ENCODE results near the gene ZRANB1. TPM values are rescaled to one million over a fixed set of nuclear protein-coding genes. Genes with fewer than 3 reads are reported as not detected.

Gene ZRANB1
- total RNA-seq, 2 experiments from 2014 or later: 10.1 to 11.1 TPM

- ChIA-PET POLR2A (no interaction called here), CTCF (interaction anchor here (0.5 to 1.3 kb wide), 2 partner anchors 18 to 82 kb away, joined by 3 to 4 read pairs; no protein-coding TSS in a partner anchor)
- Mint-ChIP-seq H3K36me3 (ENCODE audit: low read depth) (peaks cover 5% of the 10 kb centered on the region), H3K27ac (no peak overlapping the region), H3K9me3 (no peaks in the 10 kb centered on the region), H3K27me3 (no peaks in the 10 kb centered on the region), H3K4me3 (no peak overlapping the region), H3K4me1 (no peaks in the 10 kb centered on the region)
- no peak for DNase-seq
Observed at GRCh38 chr10:124993736-124994451, 52.0 kb downstream of the ZRANB1 start.

- ChIA-PET POLR2A (no interaction called here), CTCF (no interaction called here)
- no peak overlapping the region for H3K4me3 Mint-ChIP-seq
- H3K36me3 Mint-ChIP-seq (ENCODE audit: low read depth): peaks cover 2% of the 10 kb centered on the region
- H3K9me3 Mint-ChIP-seq: no peaks in the 10 kb centered on the region
- H3K27me3 Mint-ChIP-seq: no peaks in the 10 kb centered on the region
- H3K27ac Mint-ChIP-seq: no peak overlapping the region
- H3K4me1 Mint-ChIP-seq: no peaks in the 10 kb centered on the region
- no peak for DNase-seq
Observed at GRCh38 chr10:124994573-124995473, 52.9 kb downstream of the ZRANB1 start.

- Mint-ChIP-seq H3K4me3 (no peak overlapping the region), H3K27ac (no peak overlapping the region), H3K9me3 (no peaks in the 10 kb centered on the region), H3K27me3 (no peaks in the 10 kb centered on the region), H3K36me3 (ENCODE audit: low read depth) (peaks cover 2% of the 10 kb centered on the region), H3K4me1 (no peaks in the 10 kb centered on the region)
- CTCF ChIA-PET: no interaction called here
- no peak for DNase-seq
- POLR2A ChIA-PET: no interaction called here
Observed at GRCh38 chr10:124995605-124996004, 53.7 kb downstream of the ZRANB1 start.

DNA sequence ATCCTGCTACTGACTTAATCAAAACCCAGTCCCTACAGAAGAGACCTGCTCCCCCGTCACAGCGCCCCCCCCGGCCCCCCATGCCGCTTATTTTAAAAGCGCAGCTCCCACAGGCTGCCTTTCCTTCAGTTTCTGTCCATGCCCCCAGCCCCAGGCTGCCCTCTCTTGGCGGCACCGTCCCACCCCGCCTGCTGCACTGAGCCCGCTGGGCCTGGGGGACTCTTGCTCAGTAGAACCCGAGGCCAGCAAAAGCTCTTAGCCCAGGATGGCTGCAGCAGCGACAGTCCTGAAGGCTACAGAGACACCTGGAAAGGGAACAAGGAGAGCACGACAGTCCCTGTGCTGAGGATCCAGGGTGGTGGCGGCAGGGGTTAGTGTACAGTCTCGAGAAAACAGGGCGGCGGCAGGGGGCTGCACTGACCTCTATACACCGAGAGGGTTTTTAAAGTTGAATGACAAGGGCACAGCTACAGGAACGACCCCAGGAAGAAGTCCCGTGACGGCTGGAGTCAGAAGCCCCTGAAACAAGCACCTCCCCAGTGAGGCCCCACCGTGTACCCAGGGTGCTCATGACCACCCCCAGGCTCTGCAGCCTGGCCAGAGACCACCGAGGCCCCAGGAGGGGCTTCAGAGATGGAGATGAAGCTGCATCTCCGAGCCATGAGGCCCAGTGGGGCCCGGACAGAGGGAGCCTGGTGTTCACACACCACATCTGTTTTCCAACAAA is 54.4 kb downstream of the ZRANB1 start:
- H3K9me3 Mint-ChIP-seq: no peaks in the 10 kb centered on the region
- no peak overlapping the region for H3K27ac Mint-ChIP-seq
- ChIA-PET POLR2A (no interaction called here), CTCF (no interaction called here)
- no peak overlapping the region for H3K4me3 Mint-ChIP-seq
- no peaks in the 10 kb centered on the region for H3K27me3 Mint-ChIP-seq
- H3K4me1 Mint-ChIP-seq: no peaks in the 10 kb centered on the region
- no peak for DNase-seq
- H3K36me3 Mint-ChIP-seq (ENCODE audit: low read depth): no peaks in the 10 kb centered on the region

DNA sequence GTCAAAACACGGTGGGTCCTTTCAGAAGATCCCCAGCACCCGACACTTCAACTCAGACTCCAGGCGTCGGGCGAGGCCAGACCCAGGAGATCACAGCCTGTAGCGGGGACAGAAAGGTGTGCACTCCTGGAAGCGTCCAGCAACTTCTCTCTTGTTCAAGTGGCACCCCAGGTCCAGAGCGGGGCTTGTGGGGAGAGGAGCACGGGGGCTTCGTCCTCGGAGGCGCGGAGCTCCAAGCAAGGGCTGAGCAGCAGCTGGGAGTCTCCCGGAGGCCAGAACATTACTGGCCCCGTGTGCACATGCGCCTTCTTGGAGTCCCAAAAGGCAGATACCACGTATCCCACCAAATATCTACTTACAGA is 54.9 kb downstream of the ZRANB1 start:
- no peak overlapping the region for H3K27ac Mint-ChIP-seq
- CTCF ChIA-PET: no interaction called here

DNA sequence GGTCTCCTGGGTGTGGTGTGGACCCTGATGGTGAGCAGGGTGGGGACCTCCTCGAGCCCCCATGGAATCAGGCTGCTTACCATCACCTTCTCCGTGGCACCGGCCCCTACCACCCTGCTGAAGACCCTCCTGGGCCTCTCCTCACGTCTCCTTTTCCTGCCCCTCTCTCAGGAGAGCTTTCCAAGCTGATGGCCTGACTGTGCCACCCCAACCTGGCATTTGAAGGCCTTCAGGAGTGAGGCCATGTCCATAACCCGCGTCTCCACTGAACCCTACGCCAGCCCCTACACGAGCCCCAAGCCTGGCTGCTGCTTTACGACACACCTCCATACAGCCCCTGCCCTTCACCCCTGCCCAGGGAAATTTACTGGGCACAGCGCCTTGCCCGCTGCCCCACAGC is 55.4 kb downstream of the ZRANB1 start:
- Mint-ChIP-seq H3K4me3 (no peak overlapping the region), H3K27ac (no peak overlapping the region), H3K27me3 (no peaks in the 10 kb centered on the region), H3K4me1 (no peaks in the 10 kb centered on the region), H3K36me3 (ENCODE audit: low read depth) (no peaks in the 10 kb centered on the region), H3K9me3 (no peaks in the 10 kb centered on the region)
- no peak for DNase-seq
- POLR2A ChIA-PET: no interaction called here
- CTCF ChIA-PET: no interaction called here

More for the DNA sequence above, 54.9 kb downstream of the ZRANB1 start:
- Mint-ChIP-seq H3K4me3 (no peak overlapping the region), H3K27me3 (no peaks in the 10 kb centered on the region), H3K36me3 (ENCODE audit: low read depth) (no peaks in the 10 kb centered on the region), H3K9me3 (no peaks in the 10 kb centered on the region), H3K4me1 (no peaks in the 10 kb centered on the region)
- POLR2A ChIA-PET: no interaction called here
- no peak for DNase-seq

DNA sequence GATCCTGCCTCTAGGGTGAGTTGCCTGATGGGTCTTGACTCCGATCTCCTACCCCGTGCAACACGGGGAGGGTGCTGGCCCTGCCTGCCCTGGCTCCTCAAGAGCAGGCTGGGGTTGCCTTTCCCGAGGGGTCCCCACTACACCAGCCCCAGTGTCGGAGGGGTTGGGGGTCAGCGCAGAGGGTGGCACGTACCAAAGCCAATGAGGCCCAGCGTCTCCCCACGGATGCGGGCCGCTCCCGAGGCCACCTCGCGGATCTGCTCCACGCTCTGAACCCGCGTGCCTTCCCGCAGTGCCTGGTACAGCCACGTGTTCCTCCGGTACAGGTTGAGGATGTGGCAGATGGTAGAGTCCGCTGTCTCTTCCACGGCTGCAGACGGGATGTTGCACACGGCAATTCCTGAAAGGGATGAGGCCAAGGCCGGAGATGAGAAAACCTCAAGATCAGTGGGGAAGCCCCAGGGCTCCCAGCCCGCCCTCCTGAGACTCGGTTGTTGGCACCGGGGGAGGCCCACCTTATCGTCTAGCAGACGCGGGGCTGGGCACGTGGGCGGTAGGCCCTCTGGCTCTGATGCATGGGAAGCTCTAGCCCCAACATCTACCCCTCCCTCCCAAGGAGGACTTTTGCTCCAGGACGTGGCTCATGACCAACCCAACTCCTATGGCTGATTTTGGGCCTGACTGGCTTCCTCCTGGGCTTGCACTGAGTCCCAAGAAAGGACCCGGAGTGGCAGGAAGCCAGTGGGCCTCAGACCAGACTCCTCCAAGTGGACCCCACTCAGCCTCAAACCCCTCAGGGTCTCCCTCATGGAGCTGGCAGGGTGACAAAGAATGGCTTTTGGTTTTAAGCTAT is 56.1 kb downstream of the ZRANB1 start:
- Mint-ChIP-seq H3K27me3 (no peaks in the 10 kb centered on the region), H3K4me1 (no peaks in the 10 kb centered on the region), H3K9me3 (no peaks in the 10 kb centered on the region), H3K36me3 (ENCODE audit: low read depth) (no peaks in the 10 kb centered on the region), H3K27ac (no peak overlapping the region), H3K4me3 (no peak overlapping the region)
- CTCF ChIA-PET: no interaction called here
- POLR2A ChIA-PET: no interaction called here
- no peak for DNase-seq

- Mint-ChIP-seq H3K27ac (no peak overlapping the region), H3K9me3 (no peaks in the 10 kb centered on the region), H3K4me3 (no peak overlapping the region), H3K4me1 (no peaks in the 10 kb centered on the region), H3K27me3 (no peaks in the 10 kb centered on the region), H3K36me3 (ENCODE audit: low read depth) (no peaks in the 10 kb centered on the region)
- DNase-seq: no peak
- ChIA-PET POLR2A (no interaction called here), CTCF (no interaction called here)
Observed at GRCh38 chr10:124998624-124999291, 56.8 kb downstream of the ZRANB1 start.

DNA sequence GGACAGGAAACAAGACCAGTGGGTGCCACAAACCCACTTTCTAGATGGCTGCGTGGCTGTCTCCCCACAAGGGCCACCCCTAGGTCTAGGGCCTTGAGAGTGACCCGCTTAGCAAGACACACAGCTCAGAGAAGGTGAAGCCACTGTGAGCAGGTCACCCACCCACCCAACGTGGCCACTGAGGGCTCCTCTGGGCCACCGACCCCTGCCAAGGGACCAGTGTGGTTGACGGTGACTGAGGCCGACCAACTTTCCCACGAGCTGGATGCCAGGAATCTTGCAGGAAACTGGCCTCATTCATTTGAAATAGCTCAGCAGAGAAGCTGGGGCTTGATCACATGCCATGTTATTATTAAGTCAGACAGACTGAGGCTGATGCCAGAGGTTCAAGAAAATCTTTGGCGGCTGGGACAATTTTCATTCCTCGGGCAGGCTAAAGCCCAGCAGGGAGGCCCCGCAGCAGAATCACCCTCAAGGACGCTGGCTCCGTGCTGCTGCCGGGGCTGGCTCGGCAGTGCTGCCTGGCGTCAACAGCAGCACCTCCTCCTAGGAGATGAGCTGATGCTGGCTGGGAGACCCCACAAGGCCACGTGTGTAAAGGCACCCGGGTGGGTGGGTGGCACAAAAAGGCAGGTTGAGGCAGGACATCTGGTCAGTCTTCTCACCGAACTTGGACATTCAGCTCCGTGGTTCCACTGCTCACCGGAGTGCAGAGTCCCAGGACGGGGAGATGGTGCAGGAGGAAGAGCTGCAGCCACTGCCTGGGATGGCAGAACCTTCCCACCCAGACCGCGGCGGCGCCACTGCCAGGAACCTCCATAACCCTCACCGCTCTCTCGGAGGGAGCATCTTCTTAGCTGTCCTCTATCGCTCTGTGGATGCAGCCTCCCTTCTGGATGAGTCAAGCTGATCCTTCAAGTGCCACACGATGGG is 57.8 kb downstream of the ZRANB1 start:
- CTCF ChIA-PET: interaction anchor here (1.2 kb wide), 1 partner anchor 9 kb away, joined by 3 read pairs; no protein-coding TSS in a partner anchor
- Mint-ChIP-seq H3K27me3 (no peaks in the 10 kb centered on the region), H3K27ac (no peak overlapping the region), H3K4me1 (no peaks in the 10 kb centered on the region), H3K4me3 (no peak overlapping the region), H3K9me3 (no peaks in the 10 kb centered on the region), H3K36me3 (ENCODE audit: low read depth) (no peaks in the 10 kb centered on the region)
- DNase-seq: no peak
- POLR2A ChIA-PET: no interaction called here

DNA sequence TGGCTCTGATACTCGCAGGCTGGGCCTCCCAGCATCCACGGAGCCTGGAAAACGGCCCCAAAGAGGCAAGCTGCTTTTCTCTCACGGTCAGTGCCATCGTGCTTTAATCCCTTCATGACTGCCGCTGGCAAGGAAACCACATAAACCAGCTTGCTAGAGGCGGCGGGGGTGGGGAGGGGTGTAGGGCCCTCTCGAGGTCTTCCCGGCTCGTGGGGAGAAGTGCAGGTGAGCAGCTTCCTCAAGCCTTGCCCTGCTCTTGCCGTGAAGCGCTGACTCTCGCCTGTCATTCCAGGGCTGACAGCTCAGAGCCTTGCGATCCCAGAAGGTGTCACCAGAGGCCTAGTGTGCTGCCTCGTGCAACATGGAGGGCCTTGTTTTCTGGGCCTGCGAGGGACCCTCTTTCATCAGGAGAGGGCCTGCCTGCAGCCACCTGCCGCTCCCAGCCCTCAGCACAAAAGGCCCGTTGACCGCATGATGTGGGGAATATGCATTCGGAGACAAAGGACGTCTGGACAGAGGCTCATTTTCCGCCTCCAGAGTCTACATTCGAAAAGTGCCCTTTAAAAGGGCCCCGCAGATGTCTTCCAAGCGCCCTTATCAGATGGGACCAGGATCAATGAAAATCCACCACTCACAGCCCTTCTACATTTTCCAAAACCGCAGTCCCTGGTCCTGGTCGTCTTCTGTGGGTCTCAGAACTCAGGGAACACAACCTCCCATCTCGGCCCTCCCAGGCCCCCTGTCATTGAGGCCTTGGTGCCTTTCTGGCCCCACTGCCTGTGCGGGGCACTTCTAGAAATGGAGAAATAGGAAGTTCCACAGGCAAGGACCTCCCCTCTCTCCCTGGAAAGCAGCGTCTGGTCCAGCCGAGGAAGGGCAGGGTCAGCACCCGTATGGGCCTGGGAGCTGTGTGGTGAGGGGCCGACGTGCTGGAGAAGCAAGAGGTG is 58.7 kb downstream of the ZRANB1 start:
- CTCF ChIA-PET: interaction anchor here (1.2 kb wide), 1 partner anchor 10 kb away, joined by 3 read pairs; no protein-coding TSS in a partner anchor
- POLR2A ChIA-PET: no interaction called here
- DNase-seq: no peak
- H3K4me1 Mint-ChIP-seq: no peaks in the 10 kb centered on the region
- H3K36me3 Mint-ChIP-seq (ENCODE audit: low read depth): no peaks in the 10 kb centered on the region
- no peak overlapping the region for H3K27ac Mint-ChIP-seq
- H3K4me3 Mint-ChIP-seq: no peak overlapping the region
- no peaks in the 10 kb centered on the region for H3K27me3 Mint-ChIP-seq
- no peaks in the 10 kb centered on the region for H3K9me3 Mint-ChIP-seq

All from activated CD4-positive, alpha-beta T cell treated with anti-CD3 and anti-CD28 coated beads, Interleukin-2, amount 10 ng/mL, durations not matched to agents 7 days and 5 days (primary cell).